Activated naive CD4-positive, alpha-beta T cell treated with anti-CD3 and anti-CD28 coated beads for 36 hours (primary cell): ENCODE data around the gene DMRTB1. TPM values are rescaled to one million over a fixed set of nuclear protein-coding genes. Genes with fewer than 3 reads are reported as not detected.

ENCODE experiments used
- CTCF ChIA-PET: fragments of 350-600 bp; sonication (Branson Sonifier 250); formaldehyde crosslinking; loops from one replicate; lab custom pipeline; 2021; ENCODE audit warnings: antibody characterized with exemption; lab: Charles Lee
- DNase-seq: peaks from one replicate; pipeline ENCODE4 v3.0.0-alpha.2; 2020
- H3K27ac Mint-ChIP-seq: one replicate; pipeline ENCODE4 v1.8.0; 2021; ENCODE audit warnings: mild to moderate bottlenecking, mixed read lengths
- H3K27me3 Mint-ChIP-seq: one replicate; pipeline ENCODE4 v1.8.0; 2021; ENCODE audit warnings: low read depth, mixed read lengths
- H3K36me3 Mint-ChIP-seq: one replicate; pipeline ENCODE4 v1.8.0; 2021; ENCODE audit warnings: low read depth, mixed read lengths
- H3K4me1 Mint-ChIP-seq: one replicate; pipeline ENCODE4 v1.8.0; 2021; ENCODE audit warnings: low read depth, mixed read lengths
- H3K4me3 Mint-ChIP-seq: one replicate; pipeline ENCODE4 v1.8.0; 2021; ENCODE audit warnings: mild to moderate bottlenecking, moderate library complexity, mixed read lengths
- H3K9me3 Mint-ChIP-seq: one replicate; pipeline ENCODE4 v1.8.0; 2021; ENCODE audit warnings: mixed read lengths
- intact Hi-C: fragments of 100-400 bp; cut with micrococcal nuclease; formaldehyde crosslinking; loops from one replicate; pipeline ENCODE4 v1.15.1; 2023
- total RNA-seq, 2 experiments: library from RNA; stranded (reverse); gene quantifications; one replicate each; pipeline ENCODE4 v1.2.3, GENCODE V29; 2021

The DMRTB1 gene
- total RNA-seq, 2 experiments from 2014 or later, result not detected

DNA sequence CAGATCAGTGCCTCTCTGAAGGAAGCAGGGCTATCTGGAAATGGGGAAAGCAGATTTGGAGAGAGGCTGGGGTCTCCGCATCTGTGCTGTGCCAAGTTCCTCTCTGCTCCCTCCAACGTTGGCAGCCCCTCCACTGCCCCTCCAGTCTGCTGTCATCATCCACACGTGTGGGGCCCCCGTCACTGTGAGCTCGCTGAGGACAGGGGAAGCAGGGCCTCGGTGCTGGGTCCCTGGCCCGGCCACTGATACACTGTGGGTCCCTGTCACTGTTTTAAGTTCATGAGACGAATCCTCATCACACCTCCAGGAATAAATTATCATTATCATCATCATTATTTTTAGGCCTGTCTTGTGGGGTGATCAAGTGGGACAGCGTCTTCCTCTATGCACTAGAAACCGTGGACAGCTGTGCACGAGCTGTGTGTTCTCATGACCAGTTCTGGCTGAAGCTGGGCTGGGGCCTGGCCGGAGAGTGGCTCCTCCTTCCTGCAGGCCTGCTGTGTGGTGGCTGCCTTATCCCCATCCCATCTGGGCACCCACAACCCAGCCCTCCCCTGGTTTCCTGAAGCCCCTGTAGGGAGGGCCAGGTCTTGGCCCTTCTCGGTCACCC is 52.2 kb downstream of the DMRTB1 start:
- Mint-ChIP-seq H3K36me3 (no peaks in the 10 kb centered on the region), H3K27ac (no peak overlapping the region), H3K27me3 (no peaks in the 10 kb centered on the region), H3K4me3 (no peak overlapping the region), H3K4me1 (no peaks in the 10 kb centered on the region), H3K9me3 (no peaks in the 10 kb centered on the region)
- intact Hi-C loops, result no loop called here
- CTCF ChIA-PET, result interaction anchor here (1.1 kb wide), 1 partner anchor 622 kb away, joined by 3 read pairs; no protein-coding TSS in a partner anchor
- DNase-seq, result no peak

GRCh38 chr1:53511933-53512806 is 53.0 kb downstream of the DMRTB1 start:
- Mint-ChIP-seq H3K27me3 (no peaks in the 10 kb centered on the region), H3K9me3 (no peaks in the 10 kb centered on the region), H3K27ac (no peak overlapping the region), H3K36me3 (no peaks in the 10 kb centered on the region), H3K4me1 (no peaks in the 10 kb centered on the region), H3K4me3 (no peak overlapping the region)
- DNase-seq, result no peak
- CTCF ChIA-PET, result interaction anchor here (1.1 kb wide), 1 partner anchor 621 kb away, joined by 3 read pairs; no protein-coding TSS in a partner anchor
- intact Hi-C loops, result no loop called here

DNA sequence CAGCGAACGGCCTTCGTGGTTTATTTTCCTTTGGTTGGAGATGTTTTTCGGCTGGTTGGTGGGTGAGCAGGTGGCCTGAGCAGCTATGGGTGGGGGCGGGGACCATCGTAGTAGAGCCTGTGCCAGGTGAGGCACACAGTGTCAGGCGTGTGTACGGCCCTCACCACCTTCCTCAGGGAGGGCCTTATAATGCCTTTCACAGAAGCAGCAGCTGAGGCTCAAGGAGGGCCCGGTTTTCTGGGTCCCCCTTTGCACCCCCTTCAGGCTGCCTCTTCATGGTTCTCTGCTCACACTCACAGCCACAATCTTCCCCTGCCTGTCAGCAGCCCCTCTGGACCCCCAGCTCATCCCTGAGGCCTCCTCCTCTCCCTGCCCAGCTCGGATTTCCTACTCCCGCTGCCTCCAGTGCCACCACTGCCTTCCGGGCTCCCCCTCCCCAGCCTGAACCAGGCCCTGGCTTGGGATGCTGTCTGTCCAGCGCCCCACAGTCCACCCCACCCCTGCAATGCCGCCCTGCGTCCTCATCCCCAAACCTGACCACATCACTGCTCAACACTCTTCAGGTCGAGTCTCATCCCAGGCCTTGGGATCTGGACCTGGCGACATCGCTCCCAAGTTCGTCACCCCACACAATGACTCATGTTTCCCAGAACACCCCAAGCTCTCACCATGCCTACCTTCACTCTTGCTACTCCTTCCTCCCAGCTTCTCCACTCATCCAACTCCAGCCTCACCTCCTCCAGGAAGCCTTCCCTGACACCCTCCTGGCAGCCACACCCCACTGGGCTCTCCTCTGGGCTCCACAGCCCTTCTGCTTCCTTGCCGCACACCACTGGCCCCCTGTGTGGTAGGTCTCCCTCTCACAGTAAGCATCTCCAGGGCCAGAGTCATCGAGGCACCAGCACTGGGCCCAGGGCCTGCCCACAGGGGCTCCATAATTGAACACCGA is 53.9 kb downstream of the DMRTB1 start:
- Mint-ChIP-seq H3K27me3 (no peaks in the 10 kb centered on the region), H3K4me3 (no peak overlapping the region), H3K4me1 (no peaks in the 10 kb centered on the region), H3K9me3 (no peaks in the 10 kb centered on the region), H3K36me3 (no peaks in the 10 kb centered on the region), H3K27ac (no peak overlapping the region)
- DNase-seq, result no peak
- intact Hi-C loops, result no loop called here
- CTCF ChIA-PET, result no interaction called here

- intact Hi-C loops, result no loop called here
- Mint-ChIP-seq H3K4me3 (no peak overlapping the region), H3K36me3 (no peaks in the 10 kb centered on the region), H3K4me1 (no peaks in the 10 kb centered on the region), H3K27me3 (no peaks in the 10 kb centered on the region), H3K27ac (no peak overlapping the region), H3K9me3 (no peaks in the 10 kb centered on the region)
- CTCF ChIA-PET, result no interaction called here
- no peak for DNase-seq
Observed at GRCh38 chr1:53513846-53514245, 54.6 kb downstream of the DMRTB1 start.

DNA sequence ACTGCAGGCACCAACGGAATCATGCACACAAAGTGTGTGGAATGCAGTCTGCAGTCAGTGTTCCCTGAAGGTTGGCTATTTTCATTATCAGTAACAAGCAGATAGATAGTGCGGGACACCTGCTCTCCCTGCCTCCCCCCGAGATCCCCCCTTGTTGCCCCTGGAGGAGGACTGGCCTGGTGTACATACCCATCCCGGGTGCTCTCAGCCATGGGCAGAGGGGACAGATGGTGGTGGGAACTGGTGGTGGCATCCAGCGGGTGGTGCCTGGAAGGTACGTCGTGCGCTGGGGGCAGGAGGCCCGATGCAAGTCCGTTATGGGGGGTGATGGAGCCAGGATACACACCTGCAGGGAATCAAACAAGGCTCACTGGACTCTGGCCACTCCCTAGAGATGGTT is 55.2 kb downstream of the DMRTB1 start:
- Mint-ChIP-seq H3K9me3 (no peaks in the 10 kb centered on the region), H3K27me3 (no peaks in the 10 kb centered on the region), H3K27ac (no peak overlapping the region), H3K4me1 (no peaks in the 10 kb centered on the region), H3K36me3 (no peaks in the 10 kb centered on the region), H3K4me3 (no peak overlapping the region)
- intact Hi-C loops, result no loop called here
- no peak for DNase-seq
- CTCF ChIA-PET, result no interaction called here

GRCh38 chr1:53516181-53516580 is 57.0 kb downstream of the DMRTB1 start:
- intact Hi-C loops, result no loop called here
- CTCF ChIA-PET, result no interaction called here

More at GRCh38 chr1:53516181-53516580, 57.0 kb downstream of the DMRTB1 start:
- no peaks in the 10 kb centered on the region for H3K27me3 Mint-ChIP-seq
- no peak for DNase-seq
- H3K27ac Mint-ChIP-seq, result no peak overlapping the region
- no peaks in the 10 kb centered on the region for H3K36me3 Mint-ChIP-seq
- no peak overlapping the region for H3K4me3 Mint-ChIP-seq
- H3K4me1 Mint-ChIP-seq, result no peaks in the 10 kb centered on the region
- H3K9me3 Mint-ChIP-seq, result no peaks in the 10 kb centered on the region

Other genes starting within 250 kb of the DMRTB1 start
- gene CZIB, start 238.8 kb upstream of the DMRTB1 start, total RNA-seq, result 10 to 100 TPM; 44.4 to 45.6 TPM
- 10 to 100 TPM; 83.7 to 87.2 TPM for gene MAGOH, start 220.9 kb upstream of the DMRTB1 start, total RNA-seq
- gene LRP8, start 131.3 kb upstream of the DMRTB1 start, total RNA-seq, result 10 to 100 TPM; 27.7 to 32.9 TPM